Measurements from ENCODE around the gene ZBTB8OS.
"Not testable (repeated sequence)": the region's sequence is repeated elsewhere in the genome, so short reads cannot be mapped to it uniquely, and the experiment has no call there.

DNA sequence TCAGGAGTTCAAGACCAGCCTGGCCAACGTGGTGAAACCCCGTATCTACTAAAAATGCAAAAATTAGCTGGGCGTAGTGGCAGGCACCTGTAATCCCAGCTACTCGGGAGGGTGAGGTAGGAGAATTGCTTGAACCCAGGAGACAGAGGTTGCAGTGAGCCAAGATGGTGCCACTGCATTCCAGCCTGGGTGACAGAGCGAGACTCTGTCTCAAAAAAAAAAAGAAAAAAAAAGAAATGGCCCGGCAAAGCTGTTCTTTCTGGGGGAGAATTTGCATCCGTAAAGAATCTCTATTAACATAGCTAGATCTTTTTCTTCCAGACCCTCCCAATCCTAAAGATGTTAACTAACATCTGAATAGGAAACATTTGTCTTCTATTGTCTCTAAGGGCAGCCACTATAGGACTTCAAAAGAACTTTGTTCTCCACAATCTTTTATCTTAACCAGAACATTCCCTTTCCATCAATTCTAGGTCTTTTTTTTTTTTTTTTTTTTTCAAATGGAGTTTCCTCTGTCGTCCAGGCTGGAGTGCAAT, 8.0 kb downstream of the ZBTB8OS start:
- not testable (repeated sequence) for TF ChIP-seq EZH2 (IDR thresholded peaks at IDR 0.05; ENCODE audit: low read length, missing control alignments)
- TF ChIP-seq, protein P1, sequence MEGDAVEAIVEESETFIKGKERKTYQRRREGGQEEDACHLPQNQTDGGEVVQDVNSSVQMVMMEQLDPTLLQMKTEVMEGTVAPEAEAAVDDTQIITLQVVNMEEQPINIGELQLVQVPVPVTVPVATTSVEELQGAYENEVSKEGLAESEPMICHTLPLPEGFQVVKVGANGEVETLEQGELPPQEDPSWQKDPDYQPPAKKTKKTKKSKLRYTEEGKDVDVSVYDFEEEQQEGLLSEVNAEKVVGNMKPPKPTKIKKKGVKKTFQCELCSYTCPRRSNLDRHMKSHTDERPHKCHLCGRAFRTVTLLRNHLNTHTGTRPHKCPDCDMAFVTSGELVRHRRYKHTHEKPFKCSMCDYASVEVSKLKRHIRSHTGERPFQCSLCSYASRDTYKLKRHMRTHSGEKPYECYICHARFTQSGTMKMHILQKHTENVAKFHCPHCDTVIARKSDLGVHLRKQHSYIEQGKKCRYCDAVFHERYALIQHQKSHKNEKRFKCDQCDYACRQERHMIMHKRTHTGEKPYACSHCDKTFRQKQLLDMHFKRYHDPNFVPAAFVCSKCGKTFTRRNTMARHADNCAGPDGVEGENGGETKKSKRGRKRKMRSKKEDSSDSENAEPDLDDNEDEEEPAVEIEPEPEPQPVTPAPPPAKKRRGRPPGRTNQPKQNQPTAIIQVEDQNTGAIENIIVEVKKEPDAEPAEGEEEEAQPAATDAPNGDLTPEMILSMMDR (conservative IDR thresholded peaks at IDR 0.05 in 1 of 2, IDR thresholded peaks at IDR 0.05 in 1 of 2; ENCODE audit: low read depth in 1 of 2, low read length in 2 of 2) = not testable (repeated sequence)
